HepG2 (cell line): ENCODE data around the gene FUT8. TPM values are rescaled to one million over a fixed set of nuclear protein-coding genes. Genes with fewer than 3 reads are reported as not detected.

Experiments used
- CC2D1A ChIP-seq: sonication (generic); formaldehyde crosslinking; IDR thresholded peaks from 2 replicates; pipeline ENCODE4 v1.8.1; 2023; ENCODE audit warnings: mild to moderate bottlenecking, missing genetic modification reagents
- CEBPB ChIP-seq: IDR thresholded peaks from 2 replicates; pipeline ENCODE4 v1.6.1; 2011; ENCODE audit warnings: low read depth, low read length, improper control_type of control experiment, borderline replicate concordance
- DMAP1 ChIP-seq: IDR thresholded peaks from 2 replicates; pipeline ENCODE4 v1.6.1; 2016
- GATA4 ChIP-seq: sonication (generic); IDR thresholded peaks from 2 replicates; pipeline ENCODE4 v1.6.1; 2016; ENCODE audit warnings: antibody characterized with exemption, low read depth, borderline replicate concordance
- GPN1 ChIP-seq: sonication (generic); formaldehyde crosslinking; IDR thresholded peaks from 2 replicates; pipeline ENCODE4 v1.5.1; 2020; ENCODE audit warnings: missing genetic modification reagents, borderline replicate concordance
- HOXA7 ChIP-seq: sonication (generic); formaldehyde crosslinking; IDR thresholded peaks from 2 replicates; pipeline ENCODE4 v1.8.1; 2022; ENCODE audit warnings: mild to moderate bottlenecking, missing genetic modification reagents, moderate library complexity
- JUNB ChIP-seq: sonication (generic); formaldehyde crosslinking; IDR thresholded peaks from 2 replicates; pipeline ENCODE4 v1.8.0; 2022; ENCODE audit warnings: missing genetic modification reagents, mild to moderate bottlenecking, borderline replicate concordance
- KDM6A ChIP-seq: IDR thresholded peaks from 2 replicates; pipeline ENCODE4 v1.6.1; 2016; ENCODE audit warnings: low read depth
- PHF21A ChIP-seq: sonication (generic); formaldehyde crosslinking; IDR thresholded peaks from 2 replicates; pipeline ENCODE4 v1.5.0; 2020; ENCODE audit warnings: mild to moderate bottlenecking, missing genetic modification reagents
- POLR2G ChIP-seq: fragments of 200-400 bp; formaldehyde crosslinking; IDR thresholded peaks from 2 replicates; pipeline ENCODE4 v1.6.1; 2018; ENCODE audit warnings: mild to moderate bottlenecking, low read depth, low read length, moderate library complexity
- SNAPC2 ChIP-seq: sonication (generic); formaldehyde crosslinking; IDR thresholded peaks from 2 replicates; pipeline ENCODE4 v1.8.1; 2022; ENCODE audit warnings: mild to moderate bottlenecking, missing genetic modification reagents
- TBX3 ChIP-seq: fragments of 450-650 bp; IDR thresholded peaks from 2 replicates; pipeline ENCODE4 v1.6.1; 2017; ENCODE audit warnings: antibody characterized with exemption, mild to moderate bottlenecking, inconsistent platforms, borderline replicate concordance
- THAP11 ChIP-seq: IDR thresholded peaks from 2 replicates; pipeline ENCODE4 v1.6.1; 2016; ENCODE audit warnings: missing biosample characterization, missing genetic modification reagents
- ZFP90 ChIP-seq: sonication (generic); formaldehyde crosslinking; IDR thresholded peaks from 2 replicates; pipeline ENCODE4 v1.8.0; 2022; ENCODE audit warnings: missing genetic modification reagents, mild to moderate bottlenecking, inconsistent platforms, borderline replicate concordance
- ZMYM2 ChIP-seq: sonication (generic); formaldehyde crosslinking; IDR thresholded peaks from 2 replicates; pipeline ENCODE4 v1.8.0; 2022; ENCODE audit warnings: mild to moderate bottlenecking, missing genetic modification reagents
- ZNF616 ChIP-seq: sonication (generic); formaldehyde crosslinking; IDR thresholded peaks from 2 replicates; pipeline ENCODE4 v1.5.0; 2020; ENCODE audit warnings: low read depth, mild to moderate bottlenecking, missing genetic modification reagents
- ZNF709 ChIP-seq: sonication (generic); formaldehyde crosslinking; IDR thresholded peaks from 2 replicates; pipeline ENCODE4 v1.5.0; 2020; ENCODE audit warnings: mild to moderate bottlenecking, missing genetic modification reagents
- ZNF766 ChIP-seq: sonication (generic); formaldehyde crosslinking; IDR thresholded peaks from 2 replicates; pipeline ENCODE4 v1.5.0; 2020; ENCODE audit warnings: missing genetic modification reagents, borderline replicate concordance
- ZNF773 ChIP-seq: sonication (generic); formaldehyde crosslinking; IDR thresholded peaks from 2 replicates; pipeline ENCODE4 v1.4.0; 2020; ENCODE audit warnings: missing genetic modification reagents, borderline replicate concordance
- polyA plus RNA-seq, 8 experiments: library from polyadenylated mRNA; depleted of rRNA in 3 of 8; stranded (reverse) in 7 of 8; unstranded in 1 of 8; fragments of >200 nt; fragmentation: Illumina TruSeq in 4 of 8; extraction: Trizol in 4 of 8; gene quantifications; 2 replicates each; pipeline versions ENCODE4 v1.2.1 to v1.2.3, GENCODE V29; 2011 to 2016; ENCODE audit warnings: low read depth in 4 of 8, missing spikeins in 1 of 8, mixed read lengths in 1 of 8; ENCODE audit not compliant: insufficient read depth in 1 of 8
- total RNA-seq, 5 experiments: library from RNA; depleted of rRNA; stranded (reverse); fragments of >200 nt; fragmentation: Illumina TruSeq; extraction: Trizol; gene quantifications; 2 replicates each; pipeline ENCODE4 v1.2.3, GENCODE V29; 2016; ENCODE audit warnings: low read depth in 1 of 5
- TF ChIP-seq, protein P1 (sequence below): sonication (generic); formaldehyde crosslinking; conservative IDR thresholded peaks from 2 replicates; pipeline ENCODE4 v1.4.0; 2020; ENCODE audit warnings: missing genetic modification reagents
- TF ChIP-seq, protein P2 (sequence below): sonication (generic); formaldehyde crosslinking; IDR thresholded peaks from 2 replicates; pipeline ENCODE4 v1.8.1; 2023; ENCODE audit warnings: mild to moderate bottlenecking, inconsistent platforms, moderate library complexity, missing genetic modification reagents, borderline replicate concordance
- TF ChIP-seq, protein P3 (sequence below): sonication (generic); formaldehyde crosslinking; IDR thresholded peaks from 2 replicates; pipeline ENCODE4 v1.4.0; 2020; ENCODE audit warnings: missing genetic modification reagents

FUT8 gene
- total and polyA plus RNA-seq, 2 of the 13 experiments (the other 11 are each of a cell fraction or from before 2014, with no cell fraction given): 9.3 to 17.5 TPM

DNA sequence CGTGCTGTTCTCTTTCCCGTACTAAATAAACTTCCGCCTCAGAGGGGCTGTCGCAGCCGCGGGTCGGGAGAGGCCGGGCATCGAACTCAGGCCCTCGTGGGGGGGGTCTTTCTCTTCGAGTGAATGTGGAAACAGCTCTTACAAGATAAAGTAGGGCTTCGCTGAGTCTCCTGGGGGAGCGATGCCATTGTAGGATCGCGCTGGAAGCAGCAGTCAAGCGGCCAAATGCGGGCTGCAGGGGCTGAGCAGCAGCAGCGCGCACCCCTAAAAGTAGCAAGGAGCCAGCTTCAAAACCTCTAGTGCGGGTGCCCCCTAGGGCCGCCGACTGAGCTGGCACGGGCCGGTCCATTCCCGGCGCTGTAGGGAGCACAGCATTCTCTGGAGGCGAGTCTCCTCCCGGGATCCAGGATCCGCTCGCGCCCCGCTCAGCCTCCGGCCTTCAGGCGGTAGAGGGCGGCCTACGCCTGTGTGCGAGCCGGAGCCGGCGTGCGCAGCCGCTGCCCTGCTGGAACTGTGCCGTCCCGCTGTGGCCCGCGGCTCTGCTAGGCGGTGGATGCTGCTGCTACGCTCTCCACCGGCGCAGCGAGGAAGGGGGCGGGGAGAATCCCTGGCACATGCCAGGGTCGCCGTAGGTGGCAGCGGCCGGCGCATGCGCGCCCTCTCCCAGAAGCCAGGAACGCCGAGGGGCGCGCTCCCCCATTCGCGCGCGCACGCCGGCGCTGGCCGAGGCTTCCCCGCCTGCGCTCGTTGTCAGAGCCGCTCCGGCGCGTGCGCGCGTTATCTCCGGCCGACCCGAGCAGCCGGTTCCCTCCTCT is at the start of gene FUT8 (continued):
- TF ChIP-seq, protein P1, sequence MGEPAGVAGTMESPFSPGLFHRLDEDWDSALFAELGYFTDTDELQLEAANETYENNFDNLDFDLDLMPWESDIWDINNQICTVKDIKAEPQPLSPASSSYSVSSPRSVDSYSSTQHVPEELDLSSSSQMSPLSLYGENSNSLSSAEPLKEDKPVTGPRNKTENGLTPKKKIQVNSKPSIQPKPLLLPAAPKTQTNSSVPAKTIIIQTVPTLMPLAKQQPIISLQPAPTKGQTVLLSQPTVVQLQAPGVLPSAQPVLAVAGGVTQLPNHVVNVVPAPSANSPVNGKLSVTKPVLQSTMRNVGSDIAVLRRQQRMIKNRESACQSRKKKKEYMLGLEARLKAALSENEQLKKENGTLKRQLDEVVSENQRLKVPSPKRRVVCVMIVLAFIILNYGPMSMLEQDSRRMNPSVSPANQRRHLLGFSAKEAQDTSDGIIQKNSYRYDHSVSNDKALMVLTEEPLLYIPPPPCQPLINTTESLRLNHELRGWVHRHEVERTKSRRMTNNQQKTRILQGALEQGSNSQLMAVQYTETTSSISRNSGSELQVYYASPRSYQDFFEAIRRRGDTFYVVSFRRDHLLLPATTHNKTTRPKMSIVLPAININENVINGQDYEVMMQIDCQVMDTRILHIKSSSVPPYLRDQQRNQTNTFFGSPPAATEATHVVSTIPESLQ (CRISPR knock-in tag): no peak
- TF ChIP-seq ZFP90 (CRISPR knock-in tag) (peak; percentile 15; the same call in 1 of the 2 replicates), ZMYM2 (no peak), CEBPB (no peak), PHF21A (CRISPR knock-in tag) (peak; percentile 89), SNAPC2 (CRISPR knock-in tag) (no peak), HOXA7 (CRISPR knock-in tag) (no peak), CC2D1A (CRISPR knock-in tag) (no peak), GATA4 (no peak), THAP11 (CRISPR knock-in tag) (peak; percentile 64), KDM6A (no peak), TBX3 (peak; percentile 16; the same call in 1 of the 2 replicates), ZNF766 (CRISPR knock-in tag) (peak; percentile 25; the same call in 1 of the 2 replicates), JUNB (CRISPR knock-in tag) (no peak), ZNF616 (CRISPR knock-in tag) (peak; percentile 85), ZNF773 (CRISPR knock-in tag) (no peak; the same call in 1 of the 2 replicates), DMAP1 (CRISPR knock-in tag) (peak; percentile 34), ZNF709 (CRISPR knock-in tag) (peak; percentile 71; the same call in 1 of the 2 replicates), GPN1 (CRISPR knock-in tag) (no peak), POLR2G (peak; percentile 67)
- TF ChIP-seq, protein P2, sequence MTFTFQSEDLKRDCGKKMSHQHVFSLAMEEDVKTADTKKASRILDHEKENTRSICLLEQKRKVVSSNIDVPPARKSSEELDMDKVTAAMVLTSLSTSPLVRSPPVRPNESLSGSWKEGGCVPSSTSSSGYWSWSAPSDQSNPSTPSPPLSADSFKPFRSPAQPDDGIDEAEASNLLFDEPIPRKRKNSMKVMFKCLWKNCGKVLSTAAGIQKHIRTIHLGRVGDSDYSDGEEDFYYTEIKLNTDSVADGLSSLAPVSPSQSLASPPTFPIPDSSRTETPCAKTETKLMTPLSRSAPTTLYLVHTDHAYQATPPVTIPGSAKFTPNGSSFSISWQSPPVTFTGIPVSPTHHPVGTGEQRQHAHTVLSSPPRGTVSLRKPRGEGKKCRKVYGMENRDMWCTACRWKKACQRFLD (CRISPR knock-in tag): 0 out of 2 replicates have a peak, but pooled peaks have one; percentile 63
- TF ChIP-seq, protein P3, sequence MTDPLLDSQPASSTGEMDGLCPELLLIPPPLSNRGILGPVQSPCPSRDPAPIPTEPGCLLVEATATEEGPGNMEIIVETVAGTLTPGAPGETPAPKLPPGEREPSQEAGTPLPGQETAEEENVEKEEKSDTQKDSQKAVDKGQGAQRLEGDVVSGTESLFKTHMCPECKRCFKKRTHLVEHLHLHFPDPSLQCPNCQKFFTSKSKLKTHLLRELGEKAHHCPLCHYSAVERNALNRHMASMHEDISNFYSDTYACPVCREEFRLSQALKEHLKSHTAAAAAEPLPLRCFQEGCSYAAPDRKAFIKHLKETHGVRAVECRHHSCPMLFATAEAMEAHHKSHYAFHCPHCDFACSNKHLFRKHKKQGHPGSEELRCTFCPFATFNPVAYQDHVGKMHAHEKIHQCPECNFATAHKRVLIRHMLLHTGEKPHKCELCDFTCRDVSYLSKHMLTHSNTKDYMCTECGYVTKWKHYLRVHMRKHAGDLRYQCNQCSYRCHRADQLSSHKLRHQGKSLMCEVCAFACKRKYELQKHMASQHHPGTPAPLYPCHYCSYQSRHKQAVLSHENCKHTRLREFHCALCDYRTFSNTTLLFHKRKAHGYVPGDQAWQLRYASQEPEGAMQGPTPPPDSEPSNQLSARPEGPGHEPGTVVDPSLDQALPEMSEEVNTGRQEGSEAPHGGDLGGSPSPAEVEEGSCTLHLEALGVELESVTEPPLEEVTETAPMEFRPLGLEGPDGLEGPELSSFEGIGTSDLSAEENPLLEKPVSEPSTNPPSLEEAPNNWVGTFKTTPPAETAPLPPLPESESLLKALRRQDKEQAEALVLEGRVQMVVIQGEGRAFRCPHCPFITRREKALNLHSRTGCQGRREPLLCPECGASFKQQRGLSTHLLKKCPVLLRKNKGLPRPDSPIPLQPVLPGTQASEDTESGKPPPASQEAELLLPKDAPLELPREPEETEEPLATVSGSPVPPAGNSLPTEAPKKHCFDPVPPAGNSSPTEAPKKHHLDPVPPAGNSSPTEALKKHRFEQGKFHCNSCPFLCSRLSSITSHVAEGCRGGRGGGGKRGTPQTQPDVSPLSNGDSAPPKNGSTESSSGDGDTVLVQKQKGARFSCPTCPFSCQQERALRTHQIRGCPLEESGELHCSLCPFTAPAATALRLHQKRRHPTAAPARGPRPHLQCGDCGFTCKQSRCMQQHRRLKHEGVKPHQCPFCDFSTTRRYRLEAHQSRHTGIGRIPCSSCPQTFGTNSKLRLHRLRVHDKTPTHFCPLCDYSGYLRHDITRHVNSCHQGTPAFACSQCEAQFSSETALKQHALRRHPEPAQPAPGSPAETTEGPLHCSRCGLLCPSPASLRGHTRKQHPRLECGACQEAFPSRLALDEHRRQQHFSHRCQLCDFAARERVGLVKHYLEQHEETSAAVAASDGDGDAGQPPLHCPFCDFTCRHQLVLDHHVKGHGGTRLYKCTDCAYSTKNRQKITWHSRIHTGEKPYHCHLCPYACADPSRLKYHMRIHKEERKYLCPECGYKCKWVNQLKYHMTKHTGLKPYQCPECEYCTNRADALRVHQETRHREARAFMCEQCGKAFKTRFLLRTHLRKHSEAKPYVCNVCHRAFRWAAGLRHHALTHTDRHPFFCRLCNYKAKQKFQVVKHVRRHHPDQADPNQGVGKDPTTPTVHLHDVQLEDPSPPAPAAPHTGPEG (CRISPR knock-in tag): no peak
